HepG2 (cell line): ENCODE data around the gene ZNF586. TPM values are rescaled to one million over a fixed set of nuclear protein-coding genes. Genes with fewer than 3 reads are reported as not detected.

Experiments used
- ETV6 ChIP-seq: sonication (generic); formaldehyde crosslinking; conservative IDR thresholded peaks from 2 replicates; pipeline ENCODE4 v1.4.0; 2020; ENCODE audit warnings: missing genetic modification reagents
- FOSL1 ChIP-seq: sonication (generic); formaldehyde crosslinking; IDR thresholded peaks from 2 replicates; pipeline ENCODE4 v1.9.0; 2021; ENCODE audit warnings: missing genetic modification reagents, borderline replicate concordance
- GLI4 ChIP-seq: sonication (generic); formaldehyde crosslinking; IDR thresholded peaks from 2 replicates; pipeline ENCODE4 v1.5.1; 2020; ENCODE audit warnings: missing genetic modification reagents, mild to moderate bottlenecking, moderate library complexity, borderline replicate concordance
- KAT8 ChIP-seq: IDR thresholded peaks from 2 replicates; pipeline ENCODE4 v1.6.1; 2016; ENCODE audit warnings: missing genetic modification reagents, missing compliant biosample characterization
- MIER2 ChIP-seq: IDR thresholded peaks from 2 replicates; pipeline ENCODE4 v1.6.1; 2016; ENCODE audit warnings: missing biosample characterization, missing genetic modification reagents
- NFYC ChIP-seq: IDR thresholded peaks from 2 replicates; pipeline ENCODE4 v1.6.1; 2016; ENCODE audit warnings: missing genetic modification reagents, missing compliant biosample characterization
- NR1H2 ChIP-seq: sonication (generic); formaldehyde crosslinking; IDR thresholded peaks from 2 replicates; pipeline ENCODE4 v1.8.1; 2022; ENCODE audit warnings: low read depth, missing genetic modification reagents, borderline replicate concordance
- NRL ChIP-seq: sonication (generic); formaldehyde crosslinking; IDR thresholded peaks from 2 replicates; pipeline ENCODE4 v1.5.0; 2020; ENCODE audit warnings: missing genetic modification reagents, mild to moderate bottlenecking, moderate library complexity, borderline replicate concordance
- POLR2G ChIP-seq: fragments of 200-400 bp; formaldehyde crosslinking; IDR thresholded peaks from 2 replicates; pipeline ENCODE4 v1.6.1; 2018; ENCODE audit warnings: mild to moderate bottlenecking, low read depth, low read length, moderate library complexity
- RELA ChIP-seq: sonication (generic); formaldehyde crosslinking; IDR thresholded peaks from 2 replicates; pipeline ENCODE4 v1.4.0; 2020; ENCODE audit warnings: missing genetic modification reagents
- SMARCE1 ChIP-seq: fragments of 450-650 bp; IDR thresholded peaks from 2 replicates; pipeline ENCODE4 v1.6.1; 2017; ENCODE audit warnings: borderline replicate concordance
- SPEN ChIP-seq: sonication (generic); formaldehyde crosslinking; IDR thresholded peaks from 2 replicates; pipeline ENCODE4 v1.5.1; 2020; ENCODE audit warnings: low read depth, mild to moderate bottlenecking, missing genetic modification reagents
- TCF7L2 ChIP-seq: IDR thresholded peaks from 2 replicates; pipeline ENCODE4 v1.6.1; 2011; ENCODE audit warnings: mild to moderate bottlenecking, low read depth, low read length, moderate library complexity
- ZBTB7B ChIP-seq: sonication (generic); formaldehyde crosslinking; IDR thresholded peaks from 2 replicates; pipeline ENCODE4 v1.4.0; 2020; ENCODE audit warnings: missing genetic modification reagents
- ZFYVE20 ChIP-seq: sonication (generic); formaldehyde crosslinking; IDR thresholded peaks from 2 replicates; pipeline ENCODE4 v1.8.0; 2023; ENCODE audit warnings: low read depth, mild to moderate bottlenecking, moderate library complexity, missing genetic modification reagents, borderline replicate concordance
- ZNF136 ChIP-seq: sonication (generic); formaldehyde crosslinking; IDR thresholded peaks from 2 replicates; pipeline ENCODE4 v1.8.1; 2022; ENCODE audit warnings: low read depth, mild to moderate bottlenecking, moderate library complexity, missing genetic modification reagents
- ZNF205 ChIP-seq: IDR thresholded peaks from 2 replicates; pipeline ENCODE4 v1.6.1; 2018; ENCODE audit warnings: missing biosample characterization, missing genetic modification reagents
- ZNF326 ChIP-seq: sonication (generic); formaldehyde crosslinking; IDR thresholded peaks from 2 replicates; pipeline ENCODE4 v1.4.0; 2020; ENCODE audit warnings: missing genetic modification reagents, borderline replicate concordance
- ZNF652 ChIP-seq: IDR thresholded peaks from 2 replicates; pipeline ENCODE4 v1.6.1; 2016; ENCODE audit warnings: low read depth, borderline replicate concordance
- ZNF878 ChIP-seq: sonication (generic); formaldehyde crosslinking; IDR thresholded peaks from 2 replicates; pipeline ENCODE4 v1.8.1; 2023; ENCODE audit warnings: mild to moderate bottlenecking, missing genetic modification reagents, moderate library complexity
- polyA plus RNA-seq, 8 experiments: library from polyadenylated mRNA; depleted of rRNA in 3 of 8; stranded (reverse) in 7 of 8; unstranded in 1 of 8; fragments of >200 nt; fragmentation: Illumina TruSeq in 4 of 8; extraction: Trizol in 4 of 8; gene quantifications; 2 replicates each; pipeline versions ENCODE4 v1.2.1 to v1.2.3, GENCODE V29; 2011 to 2016; ENCODE audit warnings: low read depth in 4 of 8, missing spikeins in 1 of 8, mixed read lengths in 1 of 8; ENCODE audit not compliant: insufficient read depth in 1 of 8
- total RNA-seq, 5 experiments: library from RNA; depleted of rRNA; stranded (reverse); fragments of >200 nt; fragmentation: Illumina TruSeq; extraction: Trizol; gene quantifications; 2 replicates each; pipeline ENCODE4 v1.2.3, GENCODE V29; 2016; ENCODE audit warnings: low read depth in 1 of 5
- TF ChIP-seq, protein P1 (sequence below): sonication (generic); formaldehyde crosslinking; IDR thresholded peaks from 2 replicates; pipeline ENCODE4 v1.8.1; 2023; ENCODE audit warnings: missing genetic modification reagents, mild to moderate bottlenecking, borderline replicate concordance
- TF ChIP-seq, protein P2 (sequence below): sonication (generic); formaldehyde crosslinking; IDR thresholded peaks from 2 replicates; pipeline ENCODE4 v1.5.0; 2020; ENCODE audit warnings: mild to moderate bottlenecking, missing genetic modification reagents
- TF ChIP-seq, protein P3 (sequence below): sonication (generic); formaldehyde crosslinking; IDR thresholded peaks from 2 replicates; pipeline ENCODE4 v1.8.0; 2022; ENCODE audit warnings: mild to moderate bottlenecking, missing genetic modification reagents, borderline replicate concordance
- TF ChIP-seq, protein P4 (sequence below): sonication (generic); formaldehyde crosslinking; IDR thresholded peaks from 2 replicates; pipeline ENCODE4 v1.4.0; 2020; ENCODE audit warnings: mild to moderate bottlenecking, missing genetic modification reagents

Gene ZNF586
- total and polyA plus RNA-seq, 2 of the 13 experiments (the other 11 are each of a cell fraction or from before 2014, with no cell fraction given), result 0.50 to 3.4 TPM

DNA sequence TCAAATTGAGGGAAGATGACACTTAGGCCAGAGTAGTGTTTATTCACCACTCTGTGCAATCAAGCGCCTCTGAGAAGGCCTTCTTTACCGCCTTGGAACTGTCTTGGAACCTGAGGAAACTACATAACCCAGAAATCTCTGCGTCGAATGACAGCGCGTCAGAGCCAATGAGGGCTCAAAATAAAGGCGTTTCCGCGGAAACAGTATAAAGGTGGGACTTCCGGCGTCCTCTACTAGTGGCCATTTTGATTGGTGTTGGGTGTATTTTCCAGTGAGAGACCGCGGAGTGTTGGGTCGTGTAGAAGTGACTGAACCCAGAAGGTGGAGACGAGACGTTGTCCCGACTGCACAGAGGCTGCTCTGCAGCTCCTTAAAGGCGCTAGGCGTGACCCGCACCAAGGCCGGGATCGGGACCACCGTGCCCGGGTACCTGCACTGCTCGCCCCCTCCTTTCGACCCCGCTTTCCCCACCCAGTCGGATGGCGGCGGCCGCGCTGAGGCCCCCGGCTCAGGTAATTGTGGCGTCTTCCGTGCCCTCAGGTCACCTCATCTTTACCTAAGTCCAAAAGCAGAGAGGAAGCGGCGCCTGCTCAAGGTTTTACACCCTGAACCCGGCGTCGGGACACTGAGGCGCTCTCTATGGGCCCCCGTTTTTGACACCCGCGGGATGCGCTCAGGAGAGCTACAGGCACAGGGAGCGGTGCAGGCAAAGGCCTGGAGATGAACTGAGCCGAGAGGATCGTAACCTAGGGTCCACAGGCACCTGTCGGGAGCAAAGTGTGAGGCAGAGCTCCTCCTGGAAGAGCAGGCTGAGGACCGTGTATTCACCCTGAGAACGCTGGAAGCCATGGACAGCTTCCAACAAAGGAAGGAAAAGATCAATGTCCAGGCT, 22.6 kb upstream of the ZNF586 start, which contains the start of gene ZNF776 (continued):
- TF ChIP-seq, protein P1, sequence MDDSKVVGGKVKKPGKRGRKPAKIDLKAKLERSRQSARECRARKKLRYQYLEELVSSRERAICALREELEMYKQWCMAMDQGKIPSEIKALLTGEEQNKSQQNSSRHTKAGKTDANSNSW (CRISPR knock-in tag), result no peak; the same call in 1 of the 2 replicates
- no peak for TF ChIP-seq ZNF326 (CRISPR knock-in tag)
- TF ChIP-seq SPEN (CRISPR knock-in tag), result peak; percentile 60; the same call in 1 of the 2 replicates
- TF ChIP-seq SMARCE1, result no peak
- no peak for TF ChIP-seq ZNF652 (CRISPR knock-in tag)
- TF ChIP-seq ETV6 (CRISPR knock-in tag), result no peak
- TF ChIP-seq ZFYVE20, result no peak
- TF ChIP-seq, protein P2, sequence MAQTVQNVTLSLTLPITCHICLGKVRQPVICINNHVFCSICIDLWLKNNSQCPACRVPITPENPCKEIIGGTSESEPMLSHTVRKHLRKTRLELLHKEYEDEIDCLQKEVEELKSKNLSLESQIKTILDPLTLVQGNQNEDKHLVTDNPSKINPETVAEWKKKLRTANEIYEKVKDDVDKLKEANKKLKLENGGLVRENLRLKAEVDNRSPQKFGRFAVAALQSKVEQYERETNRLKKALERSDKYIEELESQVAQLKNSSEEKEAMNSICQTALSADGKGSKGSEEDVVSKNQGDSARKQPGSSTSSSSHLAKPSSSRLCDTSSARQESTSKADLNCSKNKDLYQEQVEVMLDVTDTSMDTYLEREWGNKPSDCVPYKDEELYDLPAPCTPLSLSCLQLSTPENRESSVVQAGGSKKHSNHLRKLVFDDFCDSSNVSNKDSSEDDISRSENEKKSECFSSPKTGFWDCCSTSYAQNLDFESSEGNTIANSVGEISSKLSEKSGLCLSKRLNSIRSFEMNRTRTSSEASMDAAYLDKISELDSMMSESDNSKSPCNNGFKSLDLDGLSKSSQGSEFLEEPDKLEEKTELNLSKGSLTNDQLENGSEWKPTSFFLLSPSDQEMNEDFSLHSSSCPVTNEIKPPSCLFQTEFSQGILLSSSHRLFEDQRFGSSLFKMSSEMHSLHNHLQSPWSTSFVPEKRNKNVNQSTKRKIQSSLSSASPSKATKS (CRISPR knock-in tag), result no peak
- 0 out of 2 replicates have a peak, but pooled peaks have one; percentile 31 for TF ChIP-seq FOSL1 (CRISPR knock-in tag)
- peak; percentile 82; the same call in 1 of the 2 replicates for TF ChIP-seq GLI4
- TF ChIP-seq KAT8 (CRISPR knock-in tag), result peak; percentile 81
- no peak for TF ChIP-seq MIER2 (CRISPR knock-in tag)
- peak; percentile 83 for TF ChIP-seq POLR2G
- TF ChIP-seq ZNF136 (CRISPR knock-in tag), result 0 out of 2 replicates have a peak, but pooled peaks have one; percentile 65
- TF ChIP-seq NR1H2 (CRISPR knock-in tag), result no peak
- peak; percentile 96 for TF ChIP-seq NFYC (CRISPR knock-in tag)
- TF ChIP-seq ZBTB7B (CRISPR knock-in tag), result peak; percentile 68; the same call in 1 of the 2 replicates
- peak; percentile 78; the same call in 1 of the 2 replicates for TF ChIP-seq NRL (CRISPR knock-in tag)
- TF ChIP-seq, protein P3, sequence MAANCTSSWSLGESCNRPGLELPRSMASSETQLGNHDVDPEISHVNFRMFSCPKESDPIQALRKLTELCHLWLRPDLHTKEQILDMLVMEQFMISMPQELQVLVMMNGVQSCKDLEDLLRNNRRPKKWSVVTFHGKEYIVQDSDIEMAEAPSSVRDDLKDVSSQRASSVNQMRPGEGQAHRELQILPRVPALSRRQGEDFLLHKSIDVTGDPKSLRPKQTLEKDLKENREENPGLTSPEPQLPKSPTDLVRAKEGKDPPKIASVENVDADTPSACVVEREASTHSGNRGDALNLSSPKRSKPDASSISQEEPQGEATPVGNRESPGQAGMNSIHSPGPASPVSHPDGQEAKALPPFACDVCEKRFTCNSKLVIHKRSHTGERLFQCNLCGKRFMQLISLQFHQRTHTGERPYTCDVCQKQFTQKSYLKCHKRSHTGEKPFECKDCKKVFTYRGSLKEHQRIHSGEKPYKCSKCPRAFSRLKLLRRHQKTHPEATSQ (CRISPR knock-in tag), result peak; percentile 62; the same call in 1 of the 2 replicates
- TF ChIP-seq ZNF878, result no peak
- TF ChIP-seq RELA (CRISPR knock-in tag), result no peak
- no peak for TF ChIP-seq TCF7L2
- TF ChIP-seq ZNF205 (CRISPR knock-in tag), result 0 out of 2 replicates have a peak, but pooled peaks have one; percentile 23
- TF ChIP-seq, protein P4, sequence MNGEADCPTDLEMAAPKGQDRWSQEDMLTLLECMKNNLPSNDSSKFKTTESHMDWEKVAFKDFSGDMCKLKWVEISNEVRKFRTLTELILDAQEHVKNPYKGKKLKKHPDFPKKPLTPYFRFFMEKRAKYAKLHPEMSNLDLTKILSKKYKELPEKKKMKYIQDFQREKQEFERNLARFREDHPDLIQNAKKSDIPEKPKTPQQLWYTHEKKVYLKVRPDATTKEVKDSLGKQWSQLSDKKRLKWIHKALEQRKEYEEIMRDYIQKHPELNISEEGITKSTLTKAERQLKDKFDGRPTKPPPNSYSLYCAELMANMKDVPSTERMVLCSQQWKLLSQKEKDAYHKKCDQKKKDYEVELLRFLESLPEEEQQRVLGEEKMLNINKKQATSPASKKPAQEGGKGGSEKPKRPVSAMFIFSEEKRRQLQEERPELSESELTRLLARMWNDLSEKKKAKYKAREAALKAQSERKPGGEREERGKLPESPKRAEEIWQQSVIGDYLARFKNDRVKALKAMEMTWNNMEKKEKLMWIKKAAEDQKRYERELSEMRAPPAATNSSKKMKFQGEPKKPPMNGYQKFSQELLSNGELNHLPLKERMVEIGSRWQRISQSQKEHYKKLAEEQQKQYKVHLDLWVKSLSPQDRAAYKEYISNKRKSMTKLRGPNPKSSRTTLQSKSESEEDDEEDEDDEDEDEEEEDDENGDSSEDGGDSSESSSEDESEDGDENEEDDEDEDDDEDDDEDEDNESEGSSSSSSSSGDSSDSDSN (CRISPR knock-in tag), result peak; percentile 58
